GM21717 (cell line): ENCODE data around the gene NHEJ1.

Experiments used
- ATAC-seq: cut with Tn5 transposase; IDR thresholded peaks from one replicate; pipeline ENCODE4 v1.9.1; 2021; ENCODE audit warnings: mild to moderate bottlenecking, moderate library complexity; ENCODE audit not compliant: unreplicated experiment

Gene NHEJ1

GRCh38 chr2:219090436-219091299 lies 69.9 kb downstream of the NHEJ1 start:
- no peak for ATAC-seq

GRCh38 chr2:219089330-219089729 lies 71.3 kb downstream of the NHEJ1 start:
- ATAC-seq, result no peak

- ATAC-seq, result no peak
Measured at GRCh38 chr2:219087848-219088247, 72.8 kb downstream of the NHEJ1 start.

- no peak for ATAC-seq
Measured at GRCh38 chr2:219087361-219087760, 73.3 kb downstream of the NHEJ1 start.

GRCh38 chr2:219086196-219086595 lies 74.4 kb downstream of the NHEJ1 start:
- ATAC-seq, result no peak

- ATAC-seq, result no peak
Measured at GRCh38 chr2:219084791-219085190, 75.8 kb downstream of the NHEJ1 start.

- no peak for ATAC-seq
Measured at GRCh38 chr2:219082332-219082958, 78.2 kb downstream of the NHEJ1 start.

- ATAC-seq, result no peak
Measured at GRCh38 chr2:219081701-219082331, 78.8 kb downstream of the NHEJ1 start.

- ATAC-seq, result no peak
Measured at GRCh38 chr2:219081096-219081495, 79.5 kb downstream of the NHEJ1 start.

- ATAC-seq, result no peak
Measured at GRCh38 chr2:219079417-219079816, 81.2 kb downstream of the NHEJ1 start.

- no peak for ATAC-seq
Measured at GRCh38 chr2:219078951-219079350, 81.7 kb downstream of the NHEJ1 start.

- ATAC-seq, result no peak
Measured at GRCh38 chr2:219078126-219078525, 82.5 kb downstream of the NHEJ1 start.

GRCh38 chr2:219076253-219076652 lies 84.4 kb downstream of the NHEJ1 start:
- no peak for ATAC-seq

GRCh38 chr2:219073413-219074129 lies 87.0 kb downstream of the NHEJ1 start:
- ATAC-seq, result no peak

- no peak for ATAC-seq
Measured at GRCh38 chr2:219072741-219073250, 87.8 kb downstream of the NHEJ1 start.

- ATAC-seq, result no peak
Measured at GRCh38 chr2:219071131-219071816, 89.3 kb downstream of the NHEJ1 start.

GRCh38 chr2:219065484-219065883 lies 95.1 kb downstream of the NHEJ1 start:
- ATAC-seq, result no peak

- ATAC-seq, result no peak
Measured at GRCh38 chr2:219062081-219062480, 98.5 kb downstream of the NHEJ1 start.

GRCh38 chr2:219060821-219061791 lies 99.5 kb downstream of the NHEJ1 start, which contains the start of gene IHH:
IHH (minus strand) TSS chr2:219060921; CDS start chr2:219060467, 454 bp downstream.
- ATAC-seq, result no peak
